ENCODE measurements around the gene LECT2. TPM values are rescaled to one million over a fixed set of nuclear protein-coding genes. Genes with fewer than 3 reads are reported as not detected.

LECT2 gene
- total RNA-seq, 2 experiments from 2014 or later: not detected

Other genes with a start within 250 kb of the LECT2 start
- gene SLC25A48, start 120.3 kb downstream of the LECT2 start, total RNA-seq: not detected
- 10 to 100 TPM; 47.9 to 48.1 TPM for gene IL9, start 59.1 kb downstream of the LECT2 start, total RNA-seq
- gene TGFBI, start 74.0 kb upstream of the LECT2 start, total RNA-seq: not detected
- 1 to 10 TPM; 5.4 to 7.7 TPM for gene SMAD5, start 177.9 kb upstream of the LECT2 start, total RNA-seq
- not detected for gene SMIM32, start 238.2 kb upstream of the LECT2 start, total RNA-seq